DND-41 (cell line): ENCODE data around the gene GPALPP1.
"Not testable (repeated sequence)": the region's sequence is repeated elsewhere in the genome, so short reads cannot be mapped to it uniquely, and the experiment has no call there.

ENCODE experiments used
- ATAC-seq: fragments of 200-7000 bp; cut with Tn5 transposase; 3 replicates; pipeline ENCODE4 v1.9.1; 2021; ENCODE audit warnings: low read depth; ENCODE audit not compliant: insufficient read depth
- DNase-seq: peaks from one replicate; pipeline ENCODE4 v3.0.0-alpha.2; 2020
- H2AFZ ChIP-seq: 2 replicates; pipeline ENCODE4 v1.6.0; 2012; ENCODE audit warnings: low read depth, low read length
- H3K27ac ChIP-seq: 2 replicates; pipeline ENCODE4 v1.5.1; 2012; ENCODE audit warnings: low read length, inconsistent platforms
- H3K27me3 ChIP-seq: fragments of 200-600 bp; sonication (generic); 2 replicates; pipeline ENCODE4 v1.6.0; 2012; ENCODE audit warnings: low read length, mild to moderate bottlenecking, inconsistent platforms; ENCODE audit not compliant: insufficient read depth, poor library complexity
- H3K36me3 ChIP-seq: 2 replicates; pipeline ENCODE4 v1.5.1; 2012; ENCODE audit warnings: low read length, inconsistent platforms; ENCODE audit not compliant: insufficient read depth
- H3K4me1 ChIP-seq: 2 replicates; pipeline ENCODE4 v1.5.1; 2012; ENCODE audit warnings: mild to moderate bottlenecking, low read length; ENCODE audit not compliant: insufficient read depth
- H3K4me2 ChIP-seq: 2 replicates; pipeline ENCODE4 v1.6.0; 2012; ENCODE audit warnings: mild to moderate bottlenecking, moderate library complexity, low read length, inconsistent platforms; ENCODE audit not compliant: insufficient read depth
- H3K4me3 ChIP-seq, 2 experiments: fragments of 200-600 bp in 1 of 2; shearing (Covaris generic) in 1 of 2; 2 replicates each; pipeline ENCODE4 v1.5.1; 2012 to 2016; ENCODE audit warnings: inconsistent platforms in 2 of 2, low read length in 2 of 2, mild to moderate bottlenecking in 2 of 2, low read depth in 1 of 2, moderate library complexity in 1 of 2
- H3K79me2 ChIP-seq: 2 replicates; pipeline ENCODE4 v1.6.0; 2012; ENCODE audit warnings: low read length, inconsistent platforms; ENCODE audit not compliant: insufficient read depth
- H3K9ac ChIP-seq: 2 replicates; pipeline ENCODE4 v1.6.0; 2012; ENCODE audit warnings: low read depth, mild to moderate bottlenecking, inconsistent platforms, low read length, moderate library complexity
- H3K9me3 ChIP-seq: 2 replicates; pipeline ENCODE4 v1.5.1; 2012; ENCODE audit warnings: low read length, moderate library complexity, mild to moderate bottlenecking, inconsistent platforms; ENCODE audit not compliant: insufficient read depth, severe bottlenecking
- H4K20me1 ChIP-seq: 2 replicates; pipeline ENCODE4 v1.6.0; 2012; ENCODE audit warnings: low read length; ENCODE audit not compliant: insufficient read depth
- EZH2 ChIP-seq: IDR thresholded peaks from 3 replicates; pipeline ENCODE4 v1.6.1; 2012; ENCODE audit warnings: borderline replicate concordance, low read depth, mild to moderate bottlenecking, moderate library complexity, low read length, inconsistent platforms; ENCODE audit not compliant: severe bottlenecking
- TF ChIP-seq, protein P1 (sequence below): IDR thresholded peaks from 2 replicates; pipeline ENCODE4 v1.5.1; 2012; ENCODE audit warnings: borderline replicate concordance, low read length, moderate library complexity, mild to moderate bottlenecking; ENCODE audit not compliant: poor library complexity, severe bottlenecking; ENCODE audit errors: extremely low read depth

Gene GPALPP1

GRCh38 chr13:45055902-45056648 lies 66.7 kb downstream of the GPALPP1 start:
- no peaks in the 10 kb centered on the region for H3K36me3 ChIP-seq
- H3K4me2 ChIP-seq: no peak overlapping the region
- no peaks in the 10 kb centered on the region for H3K4me1 ChIP-seq
- peaks cover 5% of the 10 kb centered on the region for H3K27me3 ChIP-seq
- no peak overlapping the region for H2AFZ ChIP-seq
- H4K20me1 ChIP-seq: no peaks in the 10 kb centered on the region
- no peak for DNase-seq
- H3K9me3 ChIP-seq: no peaks in the 10 kb centered on the region
- no peak for TF ChIP-seq EZH2
- TF ChIP-seq, protein P1, sequence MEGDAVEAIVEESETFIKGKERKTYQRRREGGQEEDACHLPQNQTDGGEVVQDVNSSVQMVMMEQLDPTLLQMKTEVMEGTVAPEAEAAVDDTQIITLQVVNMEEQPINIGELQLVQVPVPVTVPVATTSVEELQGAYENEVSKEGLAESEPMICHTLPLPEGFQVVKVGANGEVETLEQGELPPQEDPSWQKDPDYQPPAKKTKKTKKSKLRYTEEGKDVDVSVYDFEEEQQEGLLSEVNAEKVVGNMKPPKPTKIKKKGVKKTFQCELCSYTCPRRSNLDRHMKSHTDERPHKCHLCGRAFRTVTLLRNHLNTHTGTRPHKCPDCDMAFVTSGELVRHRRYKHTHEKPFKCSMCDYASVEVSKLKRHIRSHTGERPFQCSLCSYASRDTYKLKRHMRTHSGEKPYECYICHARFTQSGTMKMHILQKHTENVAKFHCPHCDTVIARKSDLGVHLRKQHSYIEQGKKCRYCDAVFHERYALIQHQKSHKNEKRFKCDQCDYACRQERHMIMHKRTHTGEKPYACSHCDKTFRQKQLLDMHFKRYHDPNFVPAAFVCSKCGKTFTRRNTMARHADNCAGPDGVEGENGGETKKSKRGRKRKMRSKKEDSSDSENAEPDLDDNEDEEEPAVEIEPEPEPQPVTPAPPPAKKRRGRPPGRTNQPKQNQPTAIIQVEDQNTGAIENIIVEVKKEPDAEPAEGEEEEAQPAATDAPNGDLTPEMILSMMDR: no peak
- no peak for ATAC-seq
- H3K79me2 ChIP-seq: no peaks in the 10 kb centered on the region
- H3K9ac ChIP-seq: no peak overlapping the region
- H3K27ac ChIP-seq: no peak overlapping the region
- H3K4me3 ChIP-seq: no peak overlapping the region

- peaks cover 4% of the 10 kb centered on the region for H3K27me3 ChIP-seq
Observed at GRCh38 chr13:45060062-45060461, 70.7 kb downstream of the GPALPP1 start.

GRCh38 chr13:45063261-45063860 lies 74.0 kb downstream of the GPALPP1 start:
- Histone ChIP-seq H2AFZ (no peak overlapping the region), H3K9ac (no peak overlapping the region), H3K27me3 (no peaks in the 10 kb centered on the region), H3K4me3 (no peak overlapping the region), H3K9me3 (no peaks in the 10 kb centered on the region), H3K27ac (no peak overlapping the region), H3K36me3 (no peaks in the 10 kb centered on the region), H3K79me2 (no peaks in the 10 kb centered on the region), H4K20me1 (no peaks in the 10 kb centered on the region), H3K4me2 (no peak overlapping the region), H3K4me1 (no peaks in the 10 kb centered on the region)
- ATAC-seq (no peak), DNase-seq (no peak)
- TF ChIP-seq EZH2: no peak
- TF ChIP-seq, protein P1: no peak

More at GRCh38 chr13:45060062-45060461, 70.7 kb downstream of the GPALPP1 start:
- TF ChIP-seq, protein P1: no peak
- no peak for TF ChIP-seq EZH2
- no peaks in the 10 kb centered on the region for H3K79me2 ChIP-seq
- DNase-seq: no peak
- H4K20me1 ChIP-seq: no peaks in the 10 kb centered on the region
- H3K27ac ChIP-seq: no peak overlapping the region
- no peak overlapping the region for H3K9ac ChIP-seq
- ATAC-seq: no peak
- no peak overlapping the region for H3K4me3 ChIP-seq
- H3K36me3 ChIP-seq: no peaks in the 10 kb centered on the region
- no peaks in the 10 kb centered on the region for H3K4me1 ChIP-seq
- H3K4me2 ChIP-seq: no peak overlapping the region
- no peak overlapping the region for H2AFZ ChIP-seq
- H3K9me3 ChIP-seq: no peaks in the 10 kb centered on the region

- not testable (repeated sequence) for ATAC-seq, H3K9me3 ChIP-seq, H3K4me3 ChIP-seq
Observed at GRCh38 chr13:45063889-45064288, 74.6 kb downstream of the GPALPP1 start.

More at GRCh38 chr13:45063889-45064288, 74.6 kb downstream of the GPALPP1 start:
- not testable (repeated sequence) for H3K4me2 ChIP-seq, H3K4me1 ChIP-seq, H3K79me2 ChIP-seq, DNase-seq, H3K27me3 ChIP-seq, H3K9ac ChIP-seq, H3K27ac ChIP-seq, H2AFZ ChIP-seq, H3K36me3 ChIP-seq, H4K20me1 ChIP-seq
